OCI-LY3 (cell line): Measurements from ENCODE around the gene SFXN1.

ENCODE experiments used
- H2AFZ ChIP-seq: fragments of 200-600, 300-600 bp; shearing (Covaris generic); 2 replicates; pipeline ENCODE4 v1.6.0; 2014; ENCODE audit warnings: antibody characterized with exemption, low read depth, low read length
- H3K27ac ChIP-seq: fragments of 200-600, 300-600 bp; sonication (generic); 2 replicates; pipeline ENCODE4 v1.5.1; 2014; ENCODE audit warnings: mild to moderate bottlenecking, low read length, moderate library complexity, mixed read lengths
- H3K27me3 ChIP-seq: fragments of 200-600, 300-600 bp; sonication (generic); 2 replicates; pipeline ENCODE4 v1.6.1; 2014; ENCODE audit warnings: low read depth, low read length, mixed read lengths
- H3K36me3 ChIP-seq: fragments of 200-600, 300-600 bp; sonication (generic); replicated peaks from 2 replicates; pipeline ENCODE3; 2014; ENCODE audit warnings: low read depth, low read length, mixed read lengths
- H3K4me1 ChIP-seq: fragments of 300-600, 200-600 bp; sonication (generic); 2 replicates; pipeline ENCODE4 v1.6.1; 2014; ENCODE audit warnings: low read length, mixed read lengths
- H3K4me2 ChIP-seq: fragments of 200-600, 300-600 bp; sonication (generic); 2 replicates; pipeline ENCODE4 v1.6.1; 2014; ENCODE audit warnings: low read length, mixed read lengths
- H3K4me3 ChIP-seq: fragments of 300-600, 200-600 bp; sonication (generic); 2 replicates; pipeline ENCODE4 v1.5.1; 2014; ENCODE audit warnings: antibody characterized with exemption, mild to moderate bottlenecking, low read length, moderate library complexity
- H3K79me2 ChIP-seq: fragments of 300-600, 200-600 bp; shearing (Covaris generic); 2 replicates; pipeline ENCODE4 v1.6.1; 2014; ENCODE audit warnings: mild to moderate bottlenecking, low read length, mixed read lengths
- H3K9ac ChIP-seq: fragments of 300-600, 200-600 bp; shearing (Covaris generic); 2 replicates; pipeline ENCODE4 v1.6.0; 2014; ENCODE audit warnings: mild to moderate bottlenecking, low read length, moderate library complexity
- H3K9me3 ChIP-seq: fragments of 200-600, 300-600 bp; shearing (Covaris generic); 2 replicates; pipeline ENCODE4 v1.6.1; 2014; ENCODE audit warnings: low read length, mixed read lengths; ENCODE audit not compliant: insufficient read depth
- H4K20me1 ChIP-seq: fragments of 200-600, 300-600 bp; sonication (generic); 2 replicates; pipeline ENCODE4 v1.6.1; 2016; ENCODE audit warnings: low read length, mixed read lengths; ENCODE audit not compliant: insufficient read depth
- EZH2phosphoT487 ChIP-seq: fragments of 200-600 bp; shearing (Covaris generic); IDR thresholded peaks from 2 replicates; pipeline ENCODE4 v1.6.1; 2018; ENCODE audit warnings: antibody characterized with exemption, mixed run types, low read depth
- TF ChIP-seq, protein P1 (sequence below): fragments of 200-600, 300-600 bp; sonication (generic); IDR thresholded peaks from 2 replicates; pipeline ENCODE4 v1.5.1; 2014; ENCODE audit warnings: antibody characterized with exemption, low read length, low read depth

Gene SFXN1

DNA sequence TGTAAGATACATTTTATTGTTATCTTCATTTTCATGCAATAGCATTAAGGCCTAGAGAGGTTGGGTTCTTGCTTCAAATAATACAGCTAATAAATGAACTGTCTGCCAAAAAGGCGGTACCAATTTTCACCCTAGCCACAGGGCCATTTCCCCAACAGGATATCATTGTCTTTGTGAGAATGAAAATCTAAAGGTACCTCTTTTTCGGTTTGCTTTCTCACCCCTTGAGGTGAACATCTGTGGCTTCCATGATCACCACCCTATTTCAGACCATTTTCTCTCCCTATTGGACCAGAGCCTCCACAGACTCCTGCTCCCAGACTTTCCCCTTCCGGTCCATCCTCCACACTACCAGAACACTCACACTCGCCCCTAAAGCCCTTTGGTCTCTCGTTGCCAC, 60.2 kb downstream of the SFXN1 start:
- H3K4me3 ChIP-seq: no peak overlapping the region
- H3K9ac ChIP-seq: no peak overlapping the region
- no peak overlapping the region for H2AFZ ChIP-seq
- TF ChIP-seq, protein P1, sequence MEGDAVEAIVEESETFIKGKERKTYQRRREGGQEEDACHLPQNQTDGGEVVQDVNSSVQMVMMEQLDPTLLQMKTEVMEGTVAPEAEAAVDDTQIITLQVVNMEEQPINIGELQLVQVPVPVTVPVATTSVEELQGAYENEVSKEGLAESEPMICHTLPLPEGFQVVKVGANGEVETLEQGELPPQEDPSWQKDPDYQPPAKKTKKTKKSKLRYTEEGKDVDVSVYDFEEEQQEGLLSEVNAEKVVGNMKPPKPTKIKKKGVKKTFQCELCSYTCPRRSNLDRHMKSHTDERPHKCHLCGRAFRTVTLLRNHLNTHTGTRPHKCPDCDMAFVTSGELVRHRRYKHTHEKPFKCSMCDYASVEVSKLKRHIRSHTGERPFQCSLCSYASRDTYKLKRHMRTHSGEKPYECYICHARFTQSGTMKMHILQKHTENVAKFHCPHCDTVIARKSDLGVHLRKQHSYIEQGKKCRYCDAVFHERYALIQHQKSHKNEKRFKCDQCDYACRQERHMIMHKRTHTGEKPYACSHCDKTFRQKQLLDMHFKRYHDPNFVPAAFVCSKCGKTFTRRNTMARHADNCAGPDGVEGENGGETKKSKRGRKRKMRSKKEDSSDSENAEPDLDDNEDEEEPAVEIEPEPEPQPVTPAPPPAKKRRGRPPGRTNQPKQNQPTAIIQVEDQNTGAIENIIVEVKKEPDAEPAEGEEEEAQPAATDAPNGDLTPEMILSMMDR: no peak
- TF ChIP-seq EZH2phosphoT487: no peak
- 0 out of 2 replicates have a peak, but pooled peaks cover 5% of the 10 kb centered on the region for H4K20me1 ChIP-seq
- peaks cover 6% of the 10 kb centered on the region; the same call in 1 of the 2 replicates for H3K27me3 ChIP-seq
- H3K27ac ChIP-seq: no peak overlapping the region
- no peaks in the 10 kb centered on the region for H3K36me3 ChIP-seq
- no peaks in the 10 kb centered on the region for H3K4me1 ChIP-seq
- H3K4me2 ChIP-seq: no peak overlapping the region
- no peaks in the 10 kb centered on the region for H3K9me3 ChIP-seq
- H3K79me2 ChIP-seq: no peaks in the 10 kb centered on the region

DNA sequence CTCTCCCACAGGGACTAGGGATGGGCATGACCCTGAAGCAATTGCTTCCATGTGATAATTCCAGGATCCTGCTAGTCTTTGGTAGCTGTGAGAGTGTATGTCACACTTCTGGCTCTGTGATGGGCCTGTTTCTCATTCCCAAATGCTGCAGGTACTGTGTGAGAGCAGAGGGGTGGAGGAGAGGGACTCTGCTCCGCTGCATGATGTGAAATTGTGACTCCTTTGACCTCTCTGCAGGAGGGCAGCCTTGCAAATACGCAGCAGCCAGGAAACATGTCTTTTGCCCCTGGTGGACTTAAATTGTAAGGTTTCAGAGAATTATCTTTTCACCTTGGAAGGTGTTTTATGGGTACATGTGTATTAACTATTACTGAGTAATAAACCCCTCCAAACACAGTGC, 61.6 kb downstream of the SFXN1 start:
- Histone ChIP-seq H3K36me3 (no peaks in the 10 kb centered on the region), H4K20me1 (no peaks in the 10 kb centered on the region), H3K4me1 (no peaks in the 10 kb centered on the region), H3K9ac (no peak overlapping the region), H3K79me2 (no peaks in the 10 kb centered on the region), H3K27me3 (peaks cover 8% of the 10 kb centered on the region; the same call in 1 of the 2 replicates), H3K4me2 (no peak overlapping the region), H3K4me3 (no peak overlapping the region), H2AFZ (no peak overlapping the region), H3K9me3 (no peaks in the 10 kb centered on the region), H3K27ac (no peak overlapping the region)
- no peak for TF ChIP-seq EZH2phosphoT487
- TF ChIP-seq, protein P1: no peak

DNA sequence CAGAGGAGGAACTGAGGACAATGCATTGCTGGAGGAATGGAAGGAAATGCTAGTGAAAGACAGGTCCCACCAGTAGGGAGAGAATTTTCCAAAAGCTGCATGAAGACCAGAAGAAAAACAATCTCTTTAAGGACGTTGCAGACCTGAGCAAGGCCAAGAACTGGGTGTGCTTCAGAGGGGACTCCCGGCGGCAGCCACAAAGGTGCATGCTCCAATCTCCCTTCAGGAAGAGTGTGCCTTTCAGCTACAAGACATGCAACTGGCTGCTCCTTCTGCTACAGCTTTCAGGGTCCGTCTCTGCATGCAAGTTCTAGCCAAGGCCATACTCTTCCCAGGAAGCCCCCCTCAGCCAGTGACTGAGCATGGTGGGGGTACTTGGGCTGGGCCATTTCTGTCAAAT, 62.9 kb downstream of the SFXN1 start:
- Histone ChIP-seq H4K20me1 (no peaks in the 10 kb centered on the region), H3K9me3 (no peaks in the 10 kb centered on the region), H3K36me3 (no peaks in the 10 kb centered on the region), H3K27me3 (peaks cover 11% of the 10 kb centered on the region; the same call in 1 of the 2 replicates), H3K4me1 (no peaks in the 10 kb centered on the region), H3K27ac (no peak overlapping the region), H3K9ac (no peak overlapping the region), H3K4me3 (no peak overlapping the region), H3K4me2 (no peak overlapping the region), H2AFZ (no peak overlapping the region), H3K79me2 (no peaks in the 10 kb centered on the region)
- TF ChIP-seq, protein P1: no peak
- no peak for TF ChIP-seq EZH2phosphoT487

DNA sequence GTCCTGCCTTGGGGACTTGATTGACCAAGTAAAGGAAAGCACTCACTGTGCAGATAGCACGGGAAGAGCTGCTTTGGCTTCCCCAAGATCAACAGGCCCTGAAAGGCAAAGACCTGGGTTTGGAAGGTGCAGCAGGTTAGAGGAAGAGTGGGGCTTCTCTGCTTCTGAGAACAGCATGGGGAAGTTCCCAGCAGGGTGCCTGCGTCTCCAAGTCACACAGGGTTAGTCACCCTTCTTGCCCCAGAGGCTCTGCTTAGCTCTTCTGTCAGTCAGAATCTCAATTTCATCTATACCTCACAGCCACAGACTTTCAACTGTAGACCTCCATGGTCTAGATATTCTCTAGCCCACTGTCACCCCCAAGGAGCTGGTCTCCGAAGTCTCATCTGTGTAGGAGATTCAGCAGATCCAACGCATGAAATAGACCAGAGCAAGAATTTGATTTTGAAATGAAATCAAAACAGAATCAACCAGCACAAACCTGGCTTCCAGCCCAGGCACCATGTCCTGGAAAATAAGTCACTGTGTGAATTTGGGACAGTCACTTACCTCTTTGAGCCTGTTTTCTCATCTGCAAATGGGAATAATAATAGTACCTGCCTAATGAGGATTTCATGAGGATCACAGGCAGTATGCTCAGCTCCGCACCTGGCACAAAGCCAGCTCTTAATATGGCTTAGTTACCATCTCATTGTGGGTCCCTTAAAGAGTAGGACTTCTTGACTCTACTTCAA, 64.0 kb downstream of the SFXN1 start:
- Histone ChIP-seq H3K79me2 (no peaks in the 10 kb centered on the region), H3K9ac (no peak overlapping the region), H3K4me3 (no peak overlapping the region), H3K27ac (no peak overlapping the region), H3K4me1 (no peaks in the 10 kb centered on the region), H3K4me2 (no peak overlapping the region), H3K36me3 (no peaks in the 10 kb centered on the region), H3K9me3 (no peaks in the 10 kb centered on the region), H3K27me3 (peaks cover 11% of the 10 kb centered on the region; the same call in 1 of the 2 replicates), H2AFZ (no peak overlapping the region), H4K20me1 (no peaks in the 10 kb centered on the region)
- TF ChIP-seq, protein P1: no peak
- TF ChIP-seq EZH2phosphoT487: no peak
